ENCODE results near the gene NT5DC4. TPM values are rescaled to one million over a fixed set of nuclear protein-coding genes. Genes with fewer than 3 reads are reported as not detected.

NT5DC4 gene
- total RNA-seq (2014; rRNA removed; shearing (Covaris generic)): not detected in 2 replicates

GRCh38 chr2:112720785-112721184 is at the start of gene NT5DC4:
TSS of gene NT5DC4 (plus strand) at chr2:112721020. CDS start at chr2:112721080, 60 bp downstream.
- Histone ChIP-seq H3K36me3 (no peaks in the 10 kb centered on the region), H3K27me3 (replicated peaks) (no peaks in the 10 kb centered on the region), H3K4me3 (no peak within 1 kb of the TSS), H3K4me1 (replicated peaks) (no peaks in the 10 kb centered on the region), H3K9me3 (replicated peaks) (no peaks in the 10 kb centered on the region), H3K27ac (no peak within 1 kb of the TSS)
- no peak for DNase-seq (ENCODE audit: low read depth in 1 of 2, low spot score in 2 of 2)

- no peak for DNase-seq (ENCODE audit: low read depth in 1 of 2, low spot score in 2 of 2)
- Histone ChIP-seq H3K36me3 (peaks cover 5% of the 10 kb centered on the region), H3K27ac (no peak overlapping the region), H3K9me3 (replicated peaks) (no peaks in the 10 kb centered on the region), H3K27me3 (replicated peaks) (no peaks in the 10 kb centered on the region), H3K4me3 (no peak overlapping the region), H3K4me1 (replicated peaks) (peaks cover 24% of the 10 kb centered on the region)
Observed at GRCh38 chr2:112671801-112672200, 49.0 kb upstream of the NT5DC4 start.

- no peaks in the 10 kb centered on the region for H3K36me3 ChIP-seq
- no peak overlapping the region for H3K4me3 ChIP-seq
- H3K9me3 ChIP-seq (replicated peaks): no peaks in the 10 kb centered on the region
- no peak overlapping the region for H3K27ac ChIP-seq
- peaks cover 14% of the 10 kb centered on the region for H3K4me1 ChIP-seq (replicated peaks)
- DNase-seq (ENCODE audit: low read depth in 1 of 2, low spot score in 2 of 2): no peak
- no peaks in the 10 kb centered on the region for H3K27me3 ChIP-seq (replicated peaks)
Observed at GRCh38 chr2:112673008-112673407, 47.8 kb upstream of the NT5DC4 start.

GRCh38 chr2:112674229-112674628 is 46.6 kb upstream of the NT5DC4 start:
- Histone ChIP-seq H3K27me3 (replicated peaks) (no peaks in the 10 kb centered on the region), H3K36me3 (no peaks in the 10 kb centered on the region), H3K27ac (no peak overlapping the region), H3K4me3 (no peak overlapping the region), H3K4me1 (replicated peaks) (peaks cover 14% of the 10 kb centered on the region), H3K9me3 (replicated peaks) (no peaks in the 10 kb centered on the region)
- DNase-seq (ENCODE audit: low read depth in 1 of 2, low spot score in 2 of 2): peak in 1 of 2 experiments; percentile 36

GRCh38 chr2:112679484-112679883 is 41.3 kb upstream of the NT5DC4 start:
- Histone ChIP-seq H3K27me3 (replicated peaks) (no peaks in the 10 kb centered on the region), H3K4me3 (no peak overlapping the region), H3K27ac (no peak overlapping the region), H3K9me3 (replicated peaks) (no peaks in the 10 kb centered on the region), H3K36me3 (no peaks in the 10 kb centered on the region), H3K4me1 (replicated peaks) (peaks cover 19% of the 10 kb centered on the region)
- no peak for DNase-seq (ENCODE audit: low read depth in 1 of 2, low spot score in 2 of 2)

GRCh38 chr2:112680666-112681101 is 40.1 kb upstream of the NT5DC4 start:
- H3K36me3 ChIP-seq: no peaks in the 10 kb centered on the region
- H3K4me3 ChIP-seq: peak overlapping the region; percentile 9; the same call in 1 of the 2 replicates
- H3K27me3 ChIP-seq (replicated peaks): no peaks in the 10 kb centered on the region
- DNase-seq (ENCODE audit: low read depth in 1 of 2, low spot score in 2 of 2): no peak
- no peaks in the 10 kb centered on the region for H3K9me3 ChIP-seq (replicated peaks)
- no peak overlapping the region for H3K27ac ChIP-seq
- H3K4me1 ChIP-seq (replicated peaks): peaks cover 25% of the 10 kb centered on the region

GRCh38 chr2:112682101-112682500 is 38.7 kb upstream of the NT5DC4 start:
- H3K27ac ChIP-seq: no peak overlapping the region
- DNase-seq (ENCODE audit: low read depth in 1 of 2, low spot score in 2 of 2): no peak
- H3K36me3 ChIP-seq: no peaks in the 10 kb centered on the region
- H3K27me3 ChIP-seq (replicated peaks): no peaks in the 10 kb centered on the region
- no peak overlapping the region for H3K4me3 ChIP-seq
- H3K4me1 ChIP-seq (replicated peaks): peaks cover 25% of the 10 kb centered on the region
- no peaks in the 10 kb centered on the region for H3K9me3 ChIP-seq (replicated peaks)

GRCh38 chr2:112683550-112684414 is 37.0 kb upstream of the NT5DC4 start:
- H3K4me1 ChIP-seq (replicated peaks): peaks cover 38% of the 10 kb centered on the region
- H3K27ac ChIP-seq: no peak overlapping the region
- no peaks in the 10 kb centered on the region for H3K27me3 ChIP-seq (replicated peaks)
- no peaks in the 10 kb centered on the region for H3K9me3 ChIP-seq (replicated peaks)
- H3K36me3 ChIP-seq: no peaks in the 10 kb centered on the region
- no peak for DNase-seq (ENCODE audit: low read depth in 1 of 2, low spot score in 2 of 2)
- H3K4me3 ChIP-seq: no peak overlapping the region

- Histone ChIP-seq H3K4me3 (no peak overlapping the region), H3K9me3 (replicated peaks) (no peaks in the 10 kb centered on the region), H3K27me3 (replicated peaks) (no peaks in the 10 kb centered on the region), H3K4me1 (replicated peaks) (peaks cover 44% of the 10 kb centered on the region), H3K27ac (no peak overlapping the region), H3K36me3 (no peaks in the 10 kb centered on the region)
- DNase-seq (ENCODE audit: low read depth in 1 of 2, low spot score in 2 of 2): no peak
Observed at GRCh38 chr2:112684415-112684775, 36.4 kb upstream of the NT5DC4 start.

- no peaks in the 10 kb centered on the region for H3K27me3 ChIP-seq (replicated peaks)
- H3K27ac ChIP-seq: no peak overlapping the region
- DNase-seq (ENCODE audit: low read depth in 1 of 2, low spot score in 2 of 2): no peak
- no peaks in the 10 kb centered on the region for H3K36me3 ChIP-seq
- H3K4me1 ChIP-seq (replicated peaks): peaks cover 46% of the 10 kb centered on the region
- H3K4me3 ChIP-seq: no peak overlapping the region
- no peaks in the 10 kb centered on the region for H3K9me3 ChIP-seq (replicated peaks)
Observed at GRCh38 chr2:112685271-112685884, 35.4 kb upstream of the NT5DC4 start.

GRCh38 chr2:112686348-112687217 is 34.2 kb upstream of the NT5DC4 start:
- Histone ChIP-seq H3K27me3 (replicated peaks) (no peaks in the 10 kb centered on the region), H3K4me3 (no peak overlapping the region), H3K36me3 (no peaks in the 10 kb centered on the region), H3K9me3 (replicated peaks) (no peaks in the 10 kb centered on the region), H3K27ac (no peak overlapping the region), H3K4me1 (replicated peaks) (peaks cover 46% of the 10 kb centered on the region)
- no peak for DNase-seq (ENCODE audit: low read depth in 1 of 2, low spot score in 2 of 2)

GRCh38 chr2:112687522-112687921 is 33.3 kb upstream of the NT5DC4 start:
- Histone ChIP-seq H3K9me3 (replicated peaks) (no peaks in the 10 kb centered on the region), H3K27ac (no peak overlapping the region), H3K4me3 (no peak overlapping the region), H3K27me3 (replicated peaks) (no peaks in the 10 kb centered on the region), H3K4me1 (replicated peaks) (peaks cover 55% of the 10 kb centered on the region), H3K36me3 (no peaks in the 10 kb centered on the region)
- no peak for DNase-seq (ENCODE audit: low read depth in 1 of 2, low spot score in 2 of 2)

- Histone ChIP-seq H3K27me3 (replicated peaks) (no peaks in the 10 kb centered on the region), H3K9me3 (replicated peaks) (no peaks in the 10 kb centered on the region), H3K4me1 (replicated peaks) (peaks cover 61% of the 10 kb centered on the region), H3K4me3 (no peak overlapping the region), H3K27ac (peak overlapping the region; percentile 68), H3K36me3 (no peaks in the 10 kb centered on the region)
- peak; percentile 57 to 80 for DNase-seq (ENCODE audit: low read depth in 1 of 2, low spot score in 2 of 2)
Observed at GRCh38 chr2:112688086-112688880, 32.5 kb upstream of the NT5DC4 start.

Data from SJSA1 (cell line).